Activated CD8-positive, alpha-beta T cell treated with anti-CD3 and anti-CD28 coated beads for 36 hours (primary cell): ENCODE results near the gene TFPI2. TPM values are rescaled to one million over a fixed set of nuclear protein-coding genes. Genes with fewer than 3 reads are reported as not detected.
A peak's percentile ranks its signal among the peaks of the same experiment; 100 is the strongest.

Source experiments
- ATAC-seq: fragments of 200-7000 bp; cut with Tn5 transposase; one replicate; pipeline ENCODE4 v1.10.0; 2021; ENCODE audit warnings: mild to moderate bottlenecking, moderate library complexity
- CTCF ChIA-PET: fragments of 350-600 bp; sonication (Branson Sonifier 250); formaldehyde crosslinking; loops from one replicate; lab custom pipeline; 2021; ENCODE audit warnings: antibody characterized with exemption; lab: Charles Lee
- POLR2A ChIA-PET: fragments of 350-600 bp; sonication (Branson Sonifier 250); formaldehyde crosslinking; loops from one replicate; lab custom pipeline; 2021; ENCODE audit warnings: antibody characterized with exemption; lab: Charles Lee
- DNase-seq: peaks from one replicate; pipeline ENCODE4 v3.0.0-alpha.2; 2020
- H3K27ac Mint-ChIP-seq: one replicate; pipeline ENCODE4 v1.8.0; 2021; ENCODE audit warnings: mild to moderate bottlenecking, mixed read lengths
- H3K27me3 Mint-ChIP-seq: one replicate; pipeline ENCODE4 v1.8.0; 2021; ENCODE audit warnings: mixed read lengths
- H3K36me3 Mint-ChIP-seq: one replicate; pipeline ENCODE4 v1.8.0; 2021; ENCODE audit warnings: low read depth, mixed read lengths
- H3K4me1 Mint-ChIP-seq: one replicate; pipeline ENCODE4 v1.8.0; 2021; ENCODE audit warnings: low read depth, mixed read lengths
- H3K4me3 Mint-ChIP-seq: one replicate; pipeline ENCODE4 v1.8.0; 2021; ENCODE audit warnings: mild to moderate bottlenecking, moderate library complexity, mixed read lengths
- H3K9me3 Mint-ChIP-seq: one replicate; pipeline ENCODE4 v1.8.0; 2021; ENCODE audit warnings: mixed read lengths
- CTCF ChIP-seq: fragments of 200-600 bp; IDR thresholded peaks from one replicate; pipeline ENCODE4 v1.8.0; 2022; ENCODE audit warnings: antibody characterized with exemption, mild to moderate bottlenecking
- intact Hi-C: fragments of 100-400 bp; cut with micrococcal nuclease; formaldehyde crosslinking; loops from one replicate; pipeline ENCODE4 v1.10.0; 2022
- total RNA-seq, 2 experiments: library from RNA; stranded (reverse); gene quantifications; one replicate each; pipeline ENCODE4 v1.2.3, GENCODE V29; 2021

Gene TFPI2
- total RNA-seq, 2 experiments from 2014 or later: not detected

GRCh38 chr7:93894426-93894825 is 3.9 kb upstream of the TFPI2 start:
- Mint-ChIP-seq H3K4me1 (peaks cover 11% of the 10 kb centered on the region), H3K27me3 (peaks cover 31% of the 10 kb centered on the region), H3K9me3 (no peaks in the 10 kb centered on the region), H3K4me3 (no peak overlapping the region), H3K27ac (no peak overlapping the region), H3K36me3 (no peaks in the 10 kb centered on the region)
- CTCF ChIA-PET: no interaction called here
- no peak for DNase-seq
- POLR2A ChIA-PET: no interaction called here
- no peak for TF ChIP-seq CTCF
- intact Hi-C loops: loop anchor here (10.0 kb wide), 1 partner anchor 500 kb away; the partner anchor contains the start of gene COL1A2
- no peak for ATAC-seq

GRCh38 chr7:93890041-93890463 is 501 bp downstream of the TFPI2 start:
- DNase-seq (peak; percentile 20), ATAC-seq (peak; percentile 45)
- Mint-ChIP-seq H3K4me1 (peaks cover 11% of the 10 kb centered on the region), H3K27ac (no peak overlapping the region), H3K4me3 (peak overlapping the region; percentile 55), H3K36me3 (no peaks in the 10 kb centered on the region), H3K9me3 (no peaks in the 10 kb centered on the region), H3K27me3 (peaks cover 38% of the 10 kb centered on the region)
- intact Hi-C loops: loop anchor here (10.0 kb wide), 1 partner anchor 505 kb away; the partner anchor contains the start of gene COL1A2
- TF ChIP-seq CTCF: no peak
- POLR2A ChIA-PET: no interaction called here
- CTCF ChIA-PET: no interaction called here

- CTCF ChIA-PET: no interaction called here
- Mint-ChIP-seq H3K27ac (no peak overlapping the region), H3K36me3 (no peaks in the 10 kb centered on the region), H3K4me1 (peaks cover 11% of the 10 kb centered on the region), H3K27me3 (peaks cover 38% of the 10 kb centered on the region), H3K9me3 (no peaks in the 10 kb centered on the region), H3K4me3 (no peak overlapping the region)
- no peak for TF ChIP-seq CTCF
- DNase-seq (no peak), ATAC-seq (no peak)
- POLR2A ChIA-PET: no interaction called here
- intact Hi-C loops: loop anchor here (10.0 kb wide), 1 partner anchor 56 kb away; no protein-coding TSS in a partner anchor
Observed at GRCh38 chr7:93889261-93889660, 1.3 kb downstream of the TFPI2 start.

- H3K36me3 Mint-ChIP-seq: no peaks in the 10 kb centered on the region
- no peaks in the 10 kb centered on the region for H3K4me1 Mint-ChIP-seq
- POLR2A ChIA-PET: no interaction called here
- DNase-seq: no peak
- peaks cover 3% of the 10 kb centered on the region for H3K9me3 Mint-ChIP-seq
- TF ChIP-seq CTCF: no peak
- no peak overlapping the region for H3K4me3 Mint-ChIP-seq
- intact Hi-C loops: loop anchor here (10.0 kb wide), 1 partner anchor 60 kb away; no protein-coding TSS in a partner anchor
- H3K27me3 Mint-ChIP-seq: peaks cover 16% of the 10 kb centered on the region
- ATAC-seq: no peak
- CTCF ChIA-PET: no interaction called here
- H3K27ac Mint-ChIP-seq: no peak overlapping the region
Observed at GRCh38 chr7:93884541-93884940, 6.0 kb downstream of the TFPI2 start.

- peaks cover 11% of the 10 kb centered on the region for H3K27me3 Mint-ChIP-seq
- CTCF ChIA-PET: no interaction called here
- no peak for ATAC-seq
- H3K9me3 Mint-ChIP-seq: peaks cover 5% of the 10 kb centered on the region
- POLR2A ChIA-PET: no interaction called here
- no peaks in the 10 kb centered on the region for H3K36me3 Mint-ChIP-seq
- intact Hi-C loops: loop anchor here (10.0 kb wide), 1 partner anchor 61 kb away; no protein-coding TSS in a partner anchor
- H3K4me3 Mint-ChIP-seq: no peak overlapping the region
- H3K27ac Mint-ChIP-seq: no peak overlapping the region
- TF ChIP-seq CTCF: no peak
- H3K4me1 Mint-ChIP-seq: no peaks in the 10 kb centered on the region
- no peak for DNase-seq
Observed at GRCh38 chr7:93883917-93884345, 6.6 kb downstream of the TFPI2 start.
